CD14-positive monocyte (primary cell): ENCODE results near the gene ME1. TPM values are rescaled to one million over a fixed set of nuclear protein-coding genes. Genes with fewer than 3 reads are reported as not detected.

Experiments
- DNase-seq, 3 donors: peaks; one replicate each; pipeline ENCODE4 v3.0.0-alpha.2; 2011 to 2022
- H2AFZ ChIP-seq: 2 replicates; pipeline ENCODE4 v1.6.0; 2012; ENCODE audit warnings: mild to moderate bottlenecking, low read depth, low read length, inconsistent platforms; ENCODE audit not compliant: insufficient read depth, poor library complexity, severe bottlenecking
- H3K27ac ChIP-seq, 2 donors: 1 replicate in 1 of 2; 2 replicates in 1 of 2; pipeline ENCODE4 v1.5.1; 2012 to 2013; ENCODE audit warnings: low read length in 2 of 2, control low read depth in 1 of 2, inconsistent platforms in 1 of 2, low read depth in 1 of 2, mild to moderate bottlenecking in 1 of 2
- H3K27me3 ChIP-seq, 2 donors: one replicate each; pipeline versions ENCODE4 v1.6.0 to v1.6.1; 2011 to 2013; ENCODE audit warnings: low read length in 2 of 2; ENCODE audit not compliant: control insufficient read depth in 2 of 2, insufficient read depth in 2 of 2
- H3K36me3 ChIP-seq, 2 donors: replicated peaks in 1 of 2; 1 replicate in 1 of 2; 2 replicates in 1 of 2; pipeline versions ENCODE4 v1.5.1 to v1.6.1; 2012 to 2013; ENCODE audit warnings: low read length in 2 of 2, control low read depth in 1 of 2, inconsistent platforms in 1 of 2, mild to moderate bottlenecking in 1 of 2; ENCODE audit not compliant: insufficient read depth in 2 of 2, control insufficient read depth in 1 of 2
- H3K4me1 ChIP-seq, 2 donors: 1 replicate in 1 of 2; 2 replicates in 1 of 2; pipeline versions ENCODE4 v1.5.1 to v1.6.1; 2012 to 2013; ENCODE audit warnings: low read length in 2 of 2, control low read depth in 1 of 2, inconsistent platforms in 1 of 2, mild to moderate bottlenecking in 1 of 2, moderate library complexity in 1 of 2; ENCODE audit not compliant: insufficient read depth in 2 of 2, control insufficient read depth in 1 of 2
- H3K4me2 ChIP-seq: replicated peaks from 2 replicates; pipeline ENCODE3; 2012; ENCODE audit warnings: low read length, moderate library complexity, mild to moderate bottlenecking; ENCODE audit not compliant: poor library complexity, severe bottlenecking; ENCODE audit errors: extremely low read depth
- H3K4me3 ChIP-seq, 3 experiments: fragments of 200-600 bp in 1 of 3; sonication (generic) in 1 of 3; replicated peaks in 1 of 3; 1 replicate in 2 of 3; 2 replicates in 1 of 3; pipeline ENCODE4 v1.5.1; 2011 to 2013; ENCODE audit warnings: low read length in 3 of 3, mild to moderate bottlenecking in 3 of 3, control low read depth in 2 of 3, low read depth in 2 of 3, inconsistent platforms in 1 of 3, moderate library complexity in 1 of 3
- H3K79me2 ChIP-seq: 2 replicates; pipeline ENCODE4 v1.6.0; 2012; ENCODE audit warnings: mild to moderate bottlenecking, control low read depth, inconsistent platforms, low read length, moderate library complexity; ENCODE audit not compliant: insufficient read depth
- H3K9ac ChIP-seq: 2 replicates; pipeline ENCODE4 v1.6.0; 2017; ENCODE audit warnings: low read length, mild to moderate bottlenecking; ENCODE audit not compliant: insufficient read depth, poor library complexity, severe bottlenecking
- H3K9me3 ChIP-seq, 2 donors: replicated peaks in 1 of 2; 1 replicate in 1 of 2; 2 replicates in 1 of 2; pipeline versions ENCODE4 v1.5.1 to v1.6.1; 2012 to 2013; ENCODE audit warnings: low read length in 2 of 2, control low read depth in 1 of 2; ENCODE audit not compliant: control insufficient read depth in 1 of 2, insufficient read depth in 1 of 2
- H4K20me1 ChIP-seq: 2 replicates; pipeline ENCODE4 v1.6.0; 2012; ENCODE audit warnings: mild to moderate bottlenecking, low read length, control low read depth, moderate library complexity; ENCODE audit not compliant: insufficient read depth
- H3K27ac Mint-ChIP-seq, 7 donors: one replicate each; pipeline ENCODE4 v1.8.0; 2020; ENCODE audit warnings: mild to moderate bottlenecking in 7 of 7, mixed read lengths in 7 of 7, moderate library complexity in 6 of 7, inconsistent platforms in 2 of 7
- H3K27me3 Mint-ChIP-seq, 3 donors: one replicate each; pipeline ENCODE4 v1.8.0; 2021 to 2022; ENCODE audit warnings: low read depth in 3 of 3, mild to moderate bottlenecking in 3 of 3, mixed read lengths in 3 of 3, moderate library complexity in 3 of 3, inconsistent platforms in 1 of 3
- H3K36me3 Mint-ChIP-seq, 2 donors: one replicate each; pipeline ENCODE4 v1.8.0; 2020; ENCODE audit warnings: mixed read lengths in 2 of 2, inconsistent platforms in 1 of 2, mild to moderate bottlenecking in 1 of 2
- H3K4me1 Mint-ChIP-seq: one replicate; pipeline ENCODE4 v1.8.0; 2020; ENCODE audit warnings: mild to moderate bottlenecking, mixed read lengths
- H3K4me3 Mint-ChIP-seq, 2 donors: one replicate each; pipeline ENCODE4 v1.8.0; 2020; ENCODE audit warnings: mild to moderate bottlenecking in 2 of 2, mixed read lengths in 2 of 2, moderate library complexity in 1 of 2
- H3K9me3 Mint-ChIP-seq, 7 donors: one replicate each; pipeline ENCODE4 v1.8.0; 2020 to 2022; ENCODE audit warnings: mixed read lengths in 7 of 7, mild to moderate bottlenecking in 6 of 7, moderate library complexity in 6 of 7, inconsistent platforms in 2 of 7
- CTCF ChIP-seq: fragments of 200-600 bp; IDR thresholded peaks from one replicate; pipeline ENCODE4 v1.8.0; 2022; ENCODE audit warnings: antibody characterized with exemption, mild to moderate bottlenecking
- WGBS: methylation state at CpG from one replicate; pipeline ENCODE4 v1.1.5; 2013; ENCODE audit warnings: missing lambda C conversion rate; ENCODE audit not compliant: insufficient coverage; 5-methylcytosine and 5-hydroxymethylcytosine counted together
- intact Hi-C, 2 donors: fragments of 100-400 bp; cut with micrococcal nuclease; formaldehyde crosslinking; loops; one replicate each; pipeline versions ENCODE4 v1.15.0 to v1.15.1; 2023
- polyA minus RNA-seq: library from RNA; depleted of rRNA, polyadenylated mRNA; stranded (reverse); fragments of >200 nt; gene quantifications from 2 replicates; pipeline ENCODE4 v1.2.3, GENCODE V29; 2012
- polyA plus RNA-seq, 3 donors: library from polyadenylated mRNA; depleted of rRNA in 1 of 3; unstranded in 2 of 3; stranded (reverse) in 1 of 3; fragments of 300-500 nt in 2 of 3; fragments of >200 nt in 1 of 3; fragmentation: Illumina TruSeq in 2 of 3; gene quantifications; 1 replicate in 2 of 3; 2 replicates in 1 of 3; pipeline ENCODE4 v1.2.3, GENCODE V29; 2012 to 2021
- total RNA-seq, 12 experiments: library from RNA in 1 of 12; stranded (reverse) in 1 of 12; fragments of 120-200 nt in 1 of 12; gene quantifications; one replicate each; pipeline ENCODE4 v1.2.4 and lab custom pipeline; 2013 to 2026; ENCODE audit warnings: mixed read lengths in 6 of 12, inconsistent platforms in 1 of 12

Gene ME1
- total RNA-seq (2013), result 1.3 TPM
- polyA plus RNA-seq (1 to 10 TPM; 1.3 to 4.0 (median 2.1) TPM), polyA minus RNA-seq (0.42 and 0.72 TPM in 2 replicates), total RNA-seq (lab: John Stamatoyannopoulos, UW) (0.70 to 4.6 (median 2.1) reads per million in 11 experiments)

GRCh38 chr6:83430611-83431544 lies at the start of gene ME1:
Gene ME1, minus strand, starts transcription at chr6:83431051. Its CDS starts 97 bp downstream, at chr6:83430954.
- H3K4me3 ChIP-seq, result peak within 1 kb of the TSS; percentile 30 to 74 (median 31)
- H3K4me2 ChIP-seq, result peak within 1 kb of the TSS; percentile 84
- Mint-ChIP-seq H3K4me1 (peaks cover 35% of the 10 kb centered on the region), H3K27ac (peak within 1 kb of the TSS in 5 of 7 donors; percentile 59 to 78 (median 68)), H3K27me3 (peaks cover 16 to 30% (median 18%) of the 10 kb centered on the region in 3 donors), H3K36me3 (peaks cover 0 to 5% of the 10 kb centered on the region in 2 donors), H3K9me3 (peaks cover 0 to 2% (median 0%) of the 10 kb centered on the region in 7 donors), H3K4me3 (peak within 1 kb of the TSS; percentile 75 to 91)
- TF ChIP-seq CTCF, result no peak
- no peaks in the 10 kb centered on the region for H3K36me3 ChIP-seq
- intact Hi-C loops, result loop anchor here (5.0 to 10.0 kb wide), 2 partner anchors 36 to 164 kb away; no protein-coding TSS in a partner anchor
- H2AFZ ChIP-seq, result peak within 1 kb of the TSS; percentile 87
- peak; percentile 79 to 94 (median 84) for DNase-seq
- no peaks in the 10 kb centered on the region for H4K20me1 ChIP-seq
- peak within 1 kb of the TSS; percentile 62 for H3K9ac ChIP-seq
- WGBS, result 21% methylated on average over 49 of the region's 74 CpGs
- no peaks in the 10 kb centered on the region for H3K9me3 ChIP-seq
- H3K27ac ChIP-seq, result peak within 1 kb of the TSS in 1 of 2 donors; percentile 52
- peaks cover 12 to 19% of the 10 kb centered on the region in 2 donors for H3K27me3 ChIP-seq
- H3K79me2 ChIP-seq, result no peaks in the 10 kb centered on the region
- H3K4me1 ChIP-seq, result peaks cover 31 to 51% of the 10 kb centered on the region in 2 donors

GRCh38 chr6:83480470-83480869 lies 49.6 kb upstream of the ME1 start:
- Mint-ChIP-seq H3K36me3 (no peaks in the 10 kb centered on the region), H3K4me1 (no peaks in the 10 kb centered on the region), H3K27me3 (peaks cover 3 to 17% (median 11%) of the 10 kb centered on the region in 3 donors), H3K4me3 (no peak overlapping the region), H3K9me3 (peaks cover 0 to 12% (median 5%) of the 10 kb centered on the region in 7 donors), H3K27ac (no peak overlapping the region)
- Histone ChIP-seq H4K20me1 (no peaks in the 10 kb centered on the region), H3K36me3 (no peaks in the 10 kb centered on the region), H3K4me1 (no peaks in the 10 kb centered on the region), H3K4me3 (no peak overlapping the region), H2AFZ (no peak overlapping the region), H3K79me2 (no peaks in the 10 kb centered on the region), H3K9me3 (no peaks in the 10 kb centered on the region), H3K4me2 (no peak overlapping the region), H3K27ac (no peak overlapping the region), H3K9ac (no peak overlapping the region), H3K27me3 (peaks cover 0 to 2% of the 10 kb centered on the region in 2 donors)
- intact Hi-C loops, result no loop called here
- TF ChIP-seq CTCF, result no peak
- no peak for DNase-seq
- no CpG with 5 or more reads among the region's 1 CpG for WGBS
